ENCODE data around the gene MFSD6. TPM values are rescaled to one million over a fixed set of nuclear protein-coding genes. Genes with fewer than 3 reads are reported as not detected.

MFSD6 gene
- total and polyA plus RNA-seq, 4 donors = 15.0 to 52.0 (median 42.3) TPM

DNA sequence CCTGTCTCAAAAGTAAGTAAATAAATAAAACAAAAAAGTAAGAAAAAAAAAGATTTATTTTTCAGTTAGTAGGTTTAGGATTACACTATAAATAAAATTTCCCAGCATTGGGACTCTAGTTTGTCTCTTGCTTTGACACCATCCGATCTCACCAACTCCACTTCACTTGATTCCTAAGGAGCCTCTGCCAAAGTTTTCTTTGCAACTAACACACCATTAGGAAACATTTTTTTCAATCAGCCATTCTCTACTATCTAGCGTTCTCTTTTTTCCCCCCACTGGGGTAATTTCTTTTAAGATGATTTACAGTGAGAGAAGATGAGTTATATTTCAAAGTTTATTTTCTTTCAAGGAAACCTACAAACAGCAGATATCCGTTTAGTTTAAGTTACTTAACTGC lies 136.9 kb downstream of the MFSD6 start:
- H3K36me3 ChIP-seq (ENCODE audit: control insufficient read depth, insufficient read depth, low read length) = no peaks in the 10 kb centered on the region
- no peak overlapping the region for H3K27ac ChIP-seq (ENCODE audit: low read depth, low read length)
- WGBS (ENCODE audit: insufficient coverage) = 71% methylated on average over 1 of the region's 3 CpGs

GRCh38 chr2:190545555-190546385 lies 137.6 kb downstream of the MFSD6 start:
- Histone ChIP-seq H3K27ac (ENCODE audit: low read depth, low read length) (peak overlapping the region; percentile 48), H3K9me3 (ENCODE audit: control insufficient read depth, insufficient read depth, low read length) (peaks cover 4% of the 10 kb centered on the region), H3K27me3 (ENCODE audit: control insufficient read depth, insufficient read depth, low read length) (no peaks in the 10 kb centered on the region), H3K4me1 (ENCODE audit: control insufficient read depth, insufficient read depth, low read length) (no peaks in the 10 kb centered on the region), H3K36me3 (ENCODE audit: control insufficient read depth, insufficient read depth, low read length) (no peaks in the 10 kb centered on the region), H3K4me3 (ENCODE audit: low read depth, low read length) (no peak overlapping the region)
- WGBS (ENCODE audit: insufficient coverage) = no CpG with 5 or more reads among the region's 5 CpGs
- no peak for DNase-seq (ENCODE audit: low read depth in 4 of 6, low spot score in 6 of 6)

More for the DNA sequence above, 136.9 kb downstream of the MFSD6 start:
- Histone ChIP-seq H3K4me3 (ENCODE audit: low read depth, low read length) (no peak overlapping the region), H3K27me3 (ENCODE audit: control insufficient read depth, insufficient read depth, low read length) (no peaks in the 10 kb centered on the region), H3K4me1 (ENCODE audit: control insufficient read depth, insufficient read depth, low read length) (no peaks in the 10 kb centered on the region), H3K9me3 (ENCODE audit: control insufficient read depth, insufficient read depth, low read length) (peaks cover 7% of the 10 kb centered on the region)
- DNase-seq (ENCODE audit: low read depth in 4 of 6, low spot score in 6 of 6) = no peak

DNA sequence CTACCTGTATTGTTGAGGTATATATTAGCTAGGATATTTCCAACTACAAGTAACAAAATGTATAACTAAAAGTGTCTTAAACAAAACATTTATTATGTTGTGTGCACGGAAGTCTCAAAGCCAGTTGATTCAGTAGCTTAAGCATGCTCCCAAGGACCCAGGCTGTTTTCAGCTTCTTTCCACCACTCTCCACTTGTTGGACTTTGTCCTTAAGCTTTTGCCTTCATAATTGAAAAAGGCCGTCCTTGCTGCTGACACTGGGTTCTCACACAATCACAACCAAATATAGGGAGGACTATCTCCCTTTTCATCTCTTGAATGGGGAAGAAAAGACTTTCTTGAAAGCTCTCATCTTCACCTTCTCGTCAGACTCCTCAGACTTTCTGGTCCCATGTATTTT lies 138.6 kb downstream of the MFSD6 start:
- Histone ChIP-seq H3K9me3 (ENCODE audit: control insufficient read depth, insufficient read depth, low read length) (no peaks in the 10 kb centered on the region), H3K4me3 (ENCODE audit: low read depth, low read length) (no peak overlapping the region), H3K36me3 (ENCODE audit: control insufficient read depth, insufficient read depth, low read length) (no peaks in the 10 kb centered on the region), H3K4me1 (ENCODE audit: control insufficient read depth, insufficient read depth, low read length) (no peaks in the 10 kb centered on the region), H3K27ac (ENCODE audit: low read depth, low read length) (no peak overlapping the region), H3K27me3 (ENCODE audit: control insufficient read depth, insufficient read depth, low read length) (no peaks in the 10 kb centered on the region)
- WGBS (ENCODE audit: insufficient coverage) = no CpG with 5 or more reads among the region's 3 CpGs
- no peak for DNase-seq (ENCODE audit: low read depth in 4 of 6, low spot score in 6 of 6)

- H3K9me3 ChIP-seq (ENCODE audit: control insufficient read depth, insufficient read depth, low read length) = no peaks in the 10 kb centered on the region
- DNase-seq (ENCODE audit: low read depth in 4 of 6, low spot score in 6 of 6) = no peak
These were observed 139.7 kb downstream of the MFSD6 start for GRCh38 chr2:190547886-190548285.

GRCh38 chr2:190550137-190550536 lies 142.0 kb downstream of the MFSD6 start:
- DNase-seq (ENCODE audit: low read depth in 4 of 6, low spot score in 6 of 6) = no peak
- Histone ChIP-seq H3K9me3 (ENCODE audit: control insufficient read depth, insufficient read depth, low read length) (no peaks in the 10 kb centered on the region), H3K4me3 (ENCODE audit: low read depth, low read length) (no peak overlapping the region), H3K36me3 (ENCODE audit: control insufficient read depth, insufficient read depth, low read length) (no peaks in the 10 kb centered on the region), H3K27ac (ENCODE audit: low read depth, low read length) (no peak overlapping the region), H3K27me3 (ENCODE audit: control insufficient read depth, insufficient read depth, low read length) (no peaks in the 10 kb centered on the region), H3K4me1 (ENCODE audit: control insufficient read depth, insufficient read depth, low read length) (no peaks in the 10 kb centered on the region)
- no CpG with 5 or more reads among the region's 3 CpGs for WGBS (ENCODE audit: insufficient coverage)

More at GRCh38 chr2:190547886-190548285, 139.7 kb downstream of the MFSD6 start:
- no peaks in the 10 kb centered on the region for H3K4me1 ChIP-seq (ENCODE audit: control insufficient read depth, insufficient read depth, low read length)
- no peaks in the 10 kb centered on the region for H3K27me3 ChIP-seq (ENCODE audit: control insufficient read depth, insufficient read depth, low read length)
- H3K4me3 ChIP-seq (ENCODE audit: low read depth, low read length) = no peak overlapping the region
- no peaks in the 10 kb centered on the region for H3K36me3 ChIP-seq (ENCODE audit: control insufficient read depth, insufficient read depth, low read length)
- no peak overlapping the region for H3K27ac ChIP-seq (ENCODE audit: low read depth, low read length)

Other genes with a start within 250 kb of the MFSD6 start
- 10 to 100 TPM; 39.5 to 42.1 TPM for gene HIBCH, start 88.5 kb upstream of the MFSD6 start, total RNA-seq
- gene HIBCH, start 88.5 kb upstream of the MFSD6 start, polyA plus RNA-seq (ENCODE audit: insufficient read length in 2 of 2) = 10 to 100 TPM; 55.5 to 56.0 TPM
- gene INPP1, start 64.8 kb upstream of the MFSD6 start, total RNA-seq = 10 to 100 TPM; 15.3 to 25.4 TPM
- gene INPP1, start 64.8 kb upstream of the MFSD6 start, polyA plus RNA-seq (ENCODE audit: insufficient read length in 2 of 2) = 10 to 100 TPM; 45.2 to 58.3 TPM
- 1 to 10 TPM; 5.7 to 6.9 TPM for gene NEMP2, start 126.4 kb downstream of the MFSD6 start, total RNA-seq
- 1 to 10 TPM; 5.7 to 5.9 TPM for gene NEMP2, start 126.4 kb downstream of the MFSD6 start, polyA plus RNA-seq (ENCODE audit: insufficient read length in 2 of 2)
- gene NAB1, start 240.7 kb downstream of the MFSD6 start, total RNA-seq = 10 to 100 TPM; 72.0 to 88.1 TPM
- 10 to 100 TPM; 35.8 to 41.0 TPM for gene NAB1, start 240.7 kb downstream of the MFSD6 start, polyA plus RNA-seq (ENCODE audit: insufficient read length in 2 of 2)